HUDEP-2 (cell line): Measurements from ENCODE around the gene CNTN5.
"Not testable (repeated sequence)": the region's sequence is repeated elsewhere in the genome, so short reads cannot be mapped to it uniquely, and the experiment has no call there.

Experiments used
- DNase-seq, 76 experiments: peaks; one replicate each; lab custom pipeline; 2025; ENCODE audit not compliant: unreplicated experiment in 76 of 76; lab: John Stamatoyannopoulos, UW

The CNTN5 gene

DNA sequence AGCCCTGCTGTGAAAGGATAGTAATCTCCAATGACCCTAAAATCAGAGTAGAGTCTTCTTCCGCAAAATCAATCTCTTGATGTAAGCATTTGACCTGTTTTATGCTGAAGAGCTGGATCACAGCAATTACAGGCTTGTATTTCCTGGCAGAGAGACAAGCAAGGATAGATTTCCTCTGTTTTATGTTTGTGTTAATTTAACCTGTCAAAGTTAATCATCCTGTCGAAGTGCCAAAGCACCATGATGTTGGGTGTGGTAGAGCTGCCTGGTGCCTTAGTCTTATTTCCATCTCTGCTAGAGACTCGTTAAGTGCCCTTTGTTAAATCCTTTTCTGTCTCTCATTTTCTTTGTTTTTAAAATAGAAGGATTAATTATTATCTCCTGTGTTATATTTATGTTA, 248.1 kb downstream of the CNTN5 start:
- no peak for DNase-seq

DNA sequence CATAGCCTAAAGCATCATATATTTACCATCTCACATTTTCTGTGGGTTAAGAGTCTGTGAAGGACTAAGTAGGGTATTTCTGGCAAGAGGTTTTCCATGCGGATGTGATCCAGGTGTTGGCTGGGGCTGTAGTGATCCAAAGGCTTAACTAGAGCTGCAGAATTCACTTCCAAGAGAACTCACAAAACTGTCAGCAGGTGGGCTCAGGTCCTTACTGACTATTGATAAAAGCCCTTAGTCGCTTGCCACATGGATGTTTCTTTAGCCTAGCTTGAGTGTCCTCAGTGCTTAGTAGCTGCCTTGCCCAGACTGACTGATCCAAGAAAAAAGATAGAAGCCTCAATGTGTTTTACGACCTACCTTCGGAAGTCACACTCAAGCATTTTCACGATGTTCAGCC, 250.8 kb downstream of the CNTN5 start:
- DNase-seq = no peak

DNA sequence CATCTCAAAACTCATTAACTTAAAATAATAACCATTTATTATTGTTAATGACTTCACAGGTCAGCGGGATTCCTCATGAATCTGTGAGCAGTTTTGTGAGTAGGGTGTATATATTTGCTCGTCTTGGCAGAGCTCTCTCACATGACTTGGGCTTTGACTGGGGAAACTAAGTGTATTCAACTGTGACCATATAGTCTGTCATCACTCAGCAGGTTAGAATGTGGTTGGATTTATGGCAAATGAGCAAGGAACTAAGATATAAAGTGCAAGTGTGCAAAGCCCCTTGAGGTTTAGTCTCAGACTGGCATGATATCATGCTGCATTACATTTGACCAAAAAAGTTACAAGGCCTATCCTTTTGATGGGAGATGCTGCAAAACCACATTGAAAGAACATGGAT, 254.8 kb downstream of the CNTN5 start:
- DNase-seq = no peak

DNA sequence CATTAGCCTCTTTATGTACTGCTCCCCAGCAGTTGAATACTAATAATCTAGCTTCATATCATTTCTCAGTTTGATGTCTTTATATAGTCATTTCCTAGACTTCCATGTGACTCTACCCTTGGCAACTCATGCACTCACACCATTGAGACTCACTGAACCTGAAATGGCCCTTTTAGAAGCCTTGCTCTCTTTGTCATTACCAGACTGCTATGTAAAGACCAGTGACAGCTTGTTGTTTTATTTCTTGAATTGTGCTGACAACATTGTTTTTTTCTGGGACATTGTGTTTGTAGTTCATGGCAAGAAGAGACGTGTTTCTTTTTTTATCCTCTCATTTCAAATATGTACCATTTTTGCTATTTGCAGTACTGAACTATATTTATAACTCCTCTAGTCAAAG, 256.5 kb downstream of the CNTN5 start:
- DNase-seq = no peak

DNA sequence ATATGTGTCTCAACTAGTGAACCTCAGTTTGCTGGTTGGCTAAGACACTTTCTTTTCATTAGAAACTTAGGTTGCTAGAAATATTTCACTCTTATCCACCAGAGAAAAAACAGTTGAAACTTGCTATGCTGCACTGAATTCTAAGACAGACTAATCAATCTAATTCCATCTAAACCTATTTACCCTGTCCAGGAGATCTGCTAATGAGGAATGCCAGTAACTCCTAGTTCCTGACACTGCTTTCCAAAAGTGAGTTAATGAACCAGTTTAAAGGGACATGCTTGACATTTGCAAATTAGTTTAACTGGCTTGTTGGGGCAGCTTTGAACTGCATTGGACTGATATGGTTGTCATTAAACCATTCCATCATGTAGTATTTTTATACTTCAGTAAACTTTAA, 258.5 kb downstream of the CNTN5 start:
- no peak for DNase-seq

DNA sequence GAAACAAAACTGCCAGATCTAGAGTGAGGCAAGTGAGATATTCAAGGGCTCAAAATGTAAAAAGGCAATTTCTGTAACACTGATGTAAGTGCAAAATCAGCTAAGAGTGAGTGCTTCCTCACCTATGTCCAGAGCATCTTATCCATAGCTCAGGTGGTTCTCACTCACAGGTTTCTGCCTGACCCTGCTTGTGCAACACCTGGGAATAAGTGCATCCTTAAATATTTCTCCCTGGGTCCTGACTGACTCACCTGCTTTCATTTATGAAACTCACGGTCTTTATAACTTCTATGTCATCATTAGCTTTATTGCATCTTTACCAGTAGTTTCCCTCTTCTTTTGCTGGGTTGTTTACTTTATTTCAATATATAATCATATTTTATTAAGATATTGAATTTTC, 260.6 kb downstream of the CNTN5 start:
- no peak for DNase-seq

DNA sequence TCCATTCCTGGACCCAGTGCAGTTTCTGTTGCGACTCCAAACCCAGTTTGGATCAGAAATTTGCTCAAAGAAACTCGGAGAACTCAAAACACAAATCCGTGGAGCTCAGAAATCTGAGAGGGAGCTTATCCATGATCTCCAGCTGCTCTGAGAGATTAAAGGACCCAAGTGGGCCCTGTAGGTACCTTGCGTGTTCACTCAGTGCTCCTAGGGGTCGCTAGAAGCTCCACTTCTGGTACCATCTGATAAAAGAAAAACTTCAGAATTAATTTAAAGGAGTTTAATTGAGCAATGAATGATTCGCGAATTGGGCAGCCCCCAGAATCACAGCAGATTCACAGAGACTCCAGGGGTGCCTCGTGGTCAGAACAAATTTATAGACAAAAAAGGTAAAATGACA, 277.2 kb downstream of the CNTN5 start:
- DNase-seq = not testable (repeated sequence)

DNA sequence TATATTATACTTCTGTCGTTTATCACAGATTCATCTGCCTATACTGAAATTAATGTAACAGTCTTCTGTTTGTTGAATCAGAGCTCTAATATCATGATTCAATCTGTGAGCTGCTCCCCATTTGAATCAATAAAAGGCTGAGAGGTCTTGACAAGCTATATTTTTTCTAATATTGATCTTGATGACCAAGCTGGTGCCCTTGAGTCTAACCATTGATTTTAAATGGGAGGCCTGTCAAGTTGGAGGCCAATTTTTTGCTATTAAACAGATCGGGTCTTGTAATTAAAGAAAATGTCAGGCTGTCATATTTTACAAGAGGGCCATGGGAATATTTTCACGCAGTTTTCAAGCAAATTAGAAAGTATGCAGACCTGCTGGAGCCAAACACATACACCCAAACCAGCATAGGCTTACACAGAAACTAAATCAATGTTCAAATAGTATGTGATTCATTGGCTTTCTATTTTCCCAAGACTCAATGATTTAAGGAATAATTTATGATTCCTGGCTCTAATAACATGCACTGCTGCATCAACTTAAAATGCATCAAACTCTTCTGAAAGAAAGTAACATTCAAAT, 286.9 kb downstream of the CNTN5 start:
- no peak for DNase-seq

DNA sequence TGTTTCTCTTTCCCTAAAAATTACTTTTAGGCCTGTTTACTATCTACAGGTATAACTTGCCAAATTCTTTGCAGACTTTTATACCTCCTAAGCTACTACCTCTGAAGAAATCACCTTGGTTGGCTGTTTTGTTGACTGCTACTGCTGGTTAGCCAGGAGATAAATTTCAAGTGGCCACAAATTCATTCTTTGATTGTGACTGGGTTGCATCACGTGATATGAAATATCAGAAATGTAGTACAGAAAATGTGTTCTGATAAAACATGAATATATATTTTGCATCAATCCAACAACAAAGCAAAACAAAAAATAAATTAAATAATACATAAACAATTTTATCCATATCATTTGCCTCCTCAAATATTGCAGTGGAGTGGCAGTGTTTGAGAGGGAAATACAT, 291.1 kb downstream of the CNTN5 start:
- no peak for DNase-seq

DNA sequence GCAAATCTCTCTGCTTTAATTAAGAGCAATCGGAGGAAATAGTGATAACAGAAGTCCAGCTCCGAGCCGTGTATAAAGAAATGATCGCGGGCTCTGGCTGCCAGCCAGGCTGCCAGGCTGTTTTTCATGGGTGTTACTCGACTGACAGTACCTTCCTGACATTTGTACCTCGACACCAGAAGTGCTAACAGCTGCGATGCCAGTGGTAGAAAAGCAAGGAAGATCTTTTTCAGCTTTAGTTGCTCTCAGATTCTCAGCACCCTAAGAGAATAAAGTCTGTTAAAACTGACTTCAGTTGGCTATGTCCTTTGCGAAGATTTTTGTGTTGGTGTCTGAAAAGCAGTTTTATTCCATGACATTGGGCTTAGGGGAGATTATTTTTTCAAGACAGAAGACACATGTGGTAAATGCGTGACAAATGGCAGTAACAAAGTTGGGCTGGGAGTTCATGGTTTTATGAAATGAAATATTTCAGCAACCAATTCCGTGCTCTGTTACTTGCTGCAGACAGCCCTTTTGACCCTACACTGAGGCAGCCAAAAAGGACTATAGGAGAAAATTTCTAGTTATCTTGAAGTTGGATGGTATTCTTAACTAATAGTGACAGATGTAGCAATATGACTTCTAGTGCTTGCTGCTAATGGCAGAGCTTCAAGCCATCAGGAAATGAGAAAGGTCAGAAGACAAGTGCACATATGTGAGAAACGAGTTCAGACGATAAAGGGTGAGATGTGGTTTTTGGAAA, 296.2 kb downstream of the CNTN5 start:
- DNase-seq = no peak

DNA sequence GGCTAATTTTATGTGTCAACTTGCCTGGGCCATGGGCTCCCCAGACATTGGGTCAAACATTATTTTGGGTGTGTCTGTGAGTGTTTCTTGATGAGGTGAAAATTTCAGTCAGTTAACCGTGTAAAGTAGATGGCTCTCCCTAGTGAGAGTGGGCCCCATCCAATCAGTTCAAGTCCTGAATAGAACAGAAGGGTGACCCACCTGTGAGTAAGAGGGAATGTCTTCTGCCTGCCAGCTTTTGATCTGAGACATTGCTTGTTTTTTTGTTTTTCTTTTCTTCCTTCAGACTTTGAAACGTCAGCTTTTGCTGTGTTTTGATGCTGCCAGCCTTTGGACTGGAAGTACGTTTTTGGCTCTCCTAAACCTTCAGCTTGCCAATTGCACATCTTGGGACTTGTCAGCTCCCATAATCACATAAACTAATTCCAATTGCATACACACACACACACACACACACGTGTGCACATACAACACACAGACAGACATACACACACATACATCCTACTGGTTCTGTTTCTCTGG, 300.1 kb downstream of the CNTN5 start:
- DNase-seq = no peak

DNA sequence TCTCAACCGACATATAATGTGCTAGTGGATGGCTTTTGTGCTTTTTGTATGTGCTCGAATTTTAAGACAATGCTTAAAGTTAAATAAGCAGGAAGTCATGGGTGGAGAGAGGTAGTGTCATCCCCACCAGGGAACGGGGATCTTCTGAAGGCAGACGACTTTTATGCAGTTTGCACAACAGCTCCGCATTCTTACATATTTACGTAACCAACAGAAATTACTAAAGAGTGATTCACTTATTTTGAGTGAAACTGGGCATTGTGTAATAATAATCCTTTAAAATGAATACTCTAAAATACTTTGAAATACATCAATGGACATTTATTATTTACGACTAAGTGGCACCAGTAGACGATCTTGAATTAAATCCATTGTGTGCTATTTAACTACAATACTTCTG, 305.1 kb downstream of the CNTN5 start:
- no peak for DNase-seq

DNA sequence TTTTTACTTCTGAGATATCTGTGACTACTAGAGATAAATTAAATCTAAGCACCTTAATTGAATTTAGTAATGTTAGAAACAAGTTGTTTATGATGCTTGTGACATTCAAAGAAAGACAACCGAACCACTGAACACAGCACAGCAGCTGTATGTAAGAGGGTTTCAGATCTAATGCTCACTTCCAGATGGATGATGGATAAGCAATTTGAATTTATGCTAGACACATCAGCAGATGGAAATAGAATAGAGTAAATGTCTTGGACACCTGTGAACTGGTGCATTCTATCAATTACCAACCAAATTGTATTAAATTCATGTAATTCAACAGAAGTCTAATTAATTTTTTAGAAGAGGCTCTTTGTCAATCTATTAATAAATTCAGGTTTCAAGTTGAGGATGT, 306.3 kb downstream of the CNTN5 start:
- DNase-seq = no peak

DNA sequence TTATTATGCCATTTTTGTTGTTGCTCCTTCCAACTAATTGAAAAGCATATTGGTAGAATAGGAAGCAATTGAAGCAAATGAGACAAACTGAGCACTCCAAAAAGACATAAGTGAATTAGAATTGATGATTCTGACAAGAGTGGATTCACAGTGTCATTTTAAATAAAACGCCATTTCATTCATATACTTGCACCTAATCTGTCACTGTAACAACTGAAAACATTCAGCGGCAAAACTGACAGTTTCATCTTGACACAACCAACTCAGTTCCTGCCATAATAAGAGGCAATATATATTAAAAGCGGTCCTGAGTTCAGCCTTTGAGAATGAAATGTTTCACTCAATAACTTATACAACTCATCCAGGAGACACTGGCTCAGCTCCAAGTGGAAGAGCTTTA, 306.8 kb downstream of the CNTN5 start:
- DNase-seq = no peak

DNA sequence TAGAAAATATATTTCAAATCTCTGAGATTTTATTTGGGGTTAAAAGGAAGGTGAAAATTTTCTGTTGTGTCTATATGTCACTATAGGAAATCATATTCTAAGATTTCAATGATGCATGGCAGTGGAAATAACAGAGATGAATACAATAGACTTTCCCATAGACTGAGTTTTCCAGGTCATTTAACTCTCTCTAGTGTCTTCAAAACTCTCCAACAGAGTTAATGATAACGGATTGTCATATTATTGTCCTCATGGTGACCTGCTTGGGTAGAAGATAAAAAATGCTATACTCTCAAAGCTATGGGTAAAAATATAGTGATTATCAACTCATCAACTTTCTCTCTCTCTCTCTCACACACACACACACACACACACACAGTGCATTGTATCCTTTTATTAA, 312.9 kb downstream of the CNTN5 start:
- no peak for DNase-seq

DNA sequence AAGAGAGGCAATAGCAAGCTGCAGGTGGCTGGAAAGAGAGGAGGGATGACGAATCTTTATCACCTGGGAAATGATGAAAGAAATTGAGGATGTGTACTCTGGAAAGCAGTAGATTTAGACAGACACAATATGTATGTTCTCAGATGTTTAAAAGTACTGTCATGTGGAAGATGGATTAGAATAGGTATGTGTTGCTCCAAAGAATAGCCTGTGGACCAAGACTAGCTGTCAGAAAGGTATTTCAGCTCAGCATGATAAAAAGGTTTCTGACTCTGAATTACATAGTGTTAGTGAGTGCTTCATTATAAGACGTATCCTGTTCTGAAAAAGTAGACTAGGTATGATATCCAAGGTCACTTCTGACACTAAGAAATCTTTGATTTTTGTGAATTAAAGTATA, 322.4 kb downstream of the CNTN5 start:
- DNase-seq = no peak

DNA sequence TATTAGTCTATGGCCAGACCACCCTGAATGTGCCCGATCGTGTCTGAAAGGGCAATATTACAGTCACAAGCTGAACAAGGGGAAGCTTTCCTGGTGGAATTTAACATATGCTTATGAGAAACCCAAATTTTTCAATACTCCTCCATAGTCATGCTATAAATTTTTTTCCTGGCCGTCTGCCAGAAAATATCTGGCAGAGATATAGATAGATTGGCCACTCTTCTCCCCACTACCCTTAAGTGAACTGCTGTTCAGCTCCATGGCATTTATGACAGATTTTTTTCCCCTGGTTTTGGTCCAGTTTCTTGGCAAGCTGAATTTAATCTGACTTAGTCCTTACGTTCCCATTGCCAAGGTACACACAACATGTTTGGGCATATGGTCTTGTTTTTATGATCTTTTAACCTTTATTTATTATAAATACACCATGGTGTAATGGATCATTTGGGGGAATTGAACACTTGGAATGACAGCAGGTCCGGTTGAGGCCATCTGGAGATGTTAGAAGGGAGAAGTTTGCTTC, 328.5 kb downstream of the CNTN5 start:
- DNase-seq = no peak

DNA sequence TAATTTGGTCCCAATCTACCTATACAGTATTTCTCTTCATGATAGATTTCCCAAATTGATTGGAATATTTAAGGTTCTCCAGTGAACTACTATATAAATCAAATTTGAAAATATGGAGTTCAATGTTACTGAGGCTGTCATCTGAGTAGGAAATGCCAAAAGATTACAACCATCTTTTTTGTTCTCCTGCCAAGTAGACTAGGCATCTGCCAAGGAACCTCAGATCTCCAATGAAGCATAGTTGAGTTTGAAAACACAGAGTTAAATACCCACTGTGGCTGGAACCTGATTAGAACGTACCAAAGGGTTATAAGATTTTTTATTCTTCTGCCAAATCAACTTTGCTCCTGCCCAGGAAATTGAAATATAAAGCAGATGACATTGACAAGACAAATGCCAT, 330.9 kb downstream of the CNTN5 start:
- no peak for DNase-seq

DNA sequence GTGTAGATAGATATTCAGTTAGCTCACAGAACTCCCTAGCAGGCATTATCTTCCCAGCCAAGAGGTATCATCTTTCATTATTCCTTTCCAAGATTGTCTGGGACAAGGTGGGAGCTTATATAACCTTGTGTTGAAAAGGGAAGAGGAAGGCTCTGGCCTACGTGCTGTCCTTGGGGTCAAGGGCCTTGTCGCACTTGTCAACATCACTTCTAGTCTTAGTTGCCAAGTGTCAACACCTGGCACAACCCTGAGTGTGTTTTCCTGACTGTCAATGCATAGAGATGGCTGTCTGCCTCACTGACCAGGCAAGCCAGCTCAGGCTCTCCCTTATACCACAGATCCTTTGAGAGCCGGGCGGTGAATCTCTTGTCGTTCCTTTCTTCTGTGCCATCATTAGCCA, 331.9 kb downstream of the CNTN5 start:
- DNase-seq = no peak

DNA sequence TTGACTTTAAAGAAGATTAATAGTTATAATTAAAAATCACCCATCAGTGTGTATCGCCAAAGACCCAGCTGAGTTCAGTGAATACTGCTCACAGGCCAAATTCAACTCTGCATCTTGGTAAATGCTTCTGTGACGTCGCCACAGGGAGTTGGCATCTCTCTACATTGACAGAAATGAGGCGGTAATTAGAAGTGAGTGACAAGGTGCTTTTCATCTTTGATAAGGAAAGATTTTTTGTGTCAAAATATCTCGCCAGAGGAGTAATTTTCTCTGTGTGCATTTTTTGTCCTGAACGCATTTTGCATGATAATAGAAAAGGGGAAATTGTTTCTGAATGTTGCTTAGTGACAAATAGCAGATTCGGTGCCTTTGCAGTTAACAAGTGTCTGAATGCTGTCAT, 345.8 kb downstream of the CNTN5 start:
- no peak for DNase-seq

DNA sequence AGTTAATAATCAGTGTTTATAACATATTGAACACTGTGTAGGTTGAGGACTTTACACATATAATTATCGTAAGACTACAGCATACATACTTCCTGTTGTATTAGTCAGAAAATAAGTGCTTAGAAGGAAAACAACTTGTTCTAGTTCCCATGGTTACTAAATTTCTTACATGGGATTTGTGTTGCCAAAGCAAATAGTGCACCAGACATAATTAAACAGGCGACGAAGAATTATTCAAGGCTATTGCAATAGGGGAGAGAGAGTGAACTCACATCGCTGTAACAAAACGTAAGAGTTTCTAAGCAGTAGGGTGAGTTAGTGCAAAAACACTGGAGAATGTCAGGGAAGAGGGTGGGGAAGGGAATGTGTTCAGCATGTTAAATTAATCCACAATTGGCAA, 347.8 kb downstream of the CNTN5 start:
- DNase-seq = no peak

DNA sequence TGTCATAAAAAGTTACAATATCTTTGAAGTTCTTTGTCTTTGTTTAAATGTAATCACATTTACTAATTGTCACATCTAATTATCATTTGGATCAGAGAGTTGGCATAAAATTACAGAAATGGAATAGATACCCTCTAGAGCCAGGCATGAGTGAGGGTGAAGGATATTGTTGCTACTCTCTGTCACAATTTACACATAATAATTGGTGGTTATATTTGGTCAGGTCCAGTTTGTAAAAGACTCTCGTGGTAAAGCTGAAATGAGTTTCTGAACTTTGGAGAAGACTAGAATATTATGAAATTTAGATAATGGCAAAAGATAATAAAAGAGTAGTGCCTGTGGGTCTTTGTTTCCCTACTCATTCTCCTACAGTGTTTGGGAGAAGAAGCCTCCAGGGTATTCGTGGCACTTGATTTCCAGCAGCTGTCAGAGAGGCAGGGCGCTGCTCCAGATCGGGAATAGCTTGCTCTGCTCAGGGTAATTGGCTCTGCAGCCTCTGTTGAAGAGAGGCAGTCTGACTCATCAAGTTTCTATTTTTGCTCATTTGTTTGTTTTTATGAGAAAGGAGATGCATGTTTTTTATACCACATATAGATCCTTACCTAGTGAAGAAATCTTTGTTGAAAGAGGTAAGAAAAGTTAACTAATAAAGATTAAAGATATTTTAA, 349.9 kb downstream of the CNTN5 start:
- DNase-seq = no peak
